Right ventricle myocardium superior (tissue), 1 donor: Measurements from ENCODE around the gene SRPRB. TPM values are rescaled to one million over a fixed set of nuclear protein-coding genes. Genes with fewer than 3 reads are reported as not detected.

ENCODE experiments used
- ATAC-seq: fragments of 200-7000 bp; cut with Tn5 transposase; one replicate; pipeline ENCODE4 v1.9.1; 2020; ENCODE audit warnings: mild to moderate bottlenecking; ENCODE audit not compliant: poor library complexity
- DNase-seq: peaks from one replicate; pipeline ENCODE4 v3.0.0-alpha.2; 2020
- intact Hi-C: fragments of 100-400 bp; cut with DNase I; formaldehyde crosslinking; loops from one replicate; pipeline ENCODE4 v1.11.2; 2022
- long read RNA-seq: library from polyadenylated mRNA; unstranded; transcript quantifications from one replicate; pipeline ENCODE4 v2.0.0, GENCODE V29; 2021
- total RNA-seq: library from RNA; stranded (reverse); fragmentation: NEBNext Ultra II Directional; extraction: Animal tissue kit (Norgen Biotek cat#: 25700); gene quantifications from one replicate; pipeline ENCODE4 v1.2.1, GENCODE V29; 2021
- donor health status: DM: no; HTN: yes; CAD: no; lungs with severe emphysema.

The SRPRB gene, protein sequence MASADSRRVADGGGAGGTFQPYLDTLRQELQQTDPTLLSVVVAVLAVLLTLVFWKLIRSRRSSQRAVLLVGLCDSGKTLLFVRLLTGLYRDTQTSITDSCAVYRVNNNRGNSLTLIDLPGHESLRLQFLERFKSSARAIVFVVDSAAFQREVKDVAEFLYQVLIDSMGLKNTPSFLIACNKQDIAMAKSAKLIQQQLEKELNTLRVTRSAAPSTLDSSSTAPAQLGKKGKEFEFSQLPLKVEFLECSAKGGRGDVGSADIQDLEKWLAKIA
- total RNA-seq: 26.4 TPM
- long read RNA-seq, partial matches to known transcripts: 58 of 58 reads
- long read RNA-seq, other reads (novel, unspliced or antisense): 0 of 58 reads

DNA sequence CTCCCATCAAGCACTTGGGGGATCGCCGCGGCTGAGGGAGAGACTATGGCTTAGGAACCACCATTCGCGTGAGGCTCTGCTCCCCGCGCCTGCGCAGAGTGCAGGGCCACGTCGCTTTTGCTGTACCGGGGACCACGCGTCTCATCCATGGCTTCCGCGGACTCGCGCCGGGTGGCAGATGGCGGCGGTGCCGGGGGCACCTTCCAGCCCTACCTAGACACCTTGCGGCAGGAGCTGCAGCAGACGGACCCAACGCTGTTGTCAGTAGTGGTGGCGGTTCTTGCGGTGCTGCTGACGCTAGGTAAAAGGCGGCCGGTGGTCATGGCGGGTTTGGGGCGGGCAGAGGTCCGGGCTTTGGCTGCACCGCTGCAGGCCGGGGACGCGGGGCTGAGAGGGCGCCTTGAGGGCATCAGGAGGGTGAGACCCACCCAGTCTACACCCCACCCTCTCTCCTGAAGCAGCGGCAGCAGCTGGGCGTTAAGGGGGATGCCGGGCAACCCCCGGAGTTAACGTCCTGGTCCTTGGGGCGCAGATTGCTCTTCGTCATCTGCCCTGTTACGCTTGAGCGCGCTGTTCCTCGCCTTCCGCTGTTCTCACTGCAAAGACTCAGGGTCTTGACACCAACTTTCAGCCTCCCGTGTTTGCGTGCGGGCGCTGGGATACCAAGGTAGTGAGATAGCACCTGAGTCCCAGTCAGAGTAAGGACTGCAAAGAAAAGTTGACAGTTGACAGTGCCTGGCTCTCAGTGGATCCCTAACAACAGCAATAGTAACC, at the start of gene SRPRB:
TSS of gene SRPRB (plus strand) at position 114 of the 774 bp plus-strand sequence. CDS start at position 148, 34 bp downstream.
- intact Hi-C loops: no loop called here
- ATAC-seq (peak; percentile 100), DNase-seq (peak; percentile 97)

DNA sequence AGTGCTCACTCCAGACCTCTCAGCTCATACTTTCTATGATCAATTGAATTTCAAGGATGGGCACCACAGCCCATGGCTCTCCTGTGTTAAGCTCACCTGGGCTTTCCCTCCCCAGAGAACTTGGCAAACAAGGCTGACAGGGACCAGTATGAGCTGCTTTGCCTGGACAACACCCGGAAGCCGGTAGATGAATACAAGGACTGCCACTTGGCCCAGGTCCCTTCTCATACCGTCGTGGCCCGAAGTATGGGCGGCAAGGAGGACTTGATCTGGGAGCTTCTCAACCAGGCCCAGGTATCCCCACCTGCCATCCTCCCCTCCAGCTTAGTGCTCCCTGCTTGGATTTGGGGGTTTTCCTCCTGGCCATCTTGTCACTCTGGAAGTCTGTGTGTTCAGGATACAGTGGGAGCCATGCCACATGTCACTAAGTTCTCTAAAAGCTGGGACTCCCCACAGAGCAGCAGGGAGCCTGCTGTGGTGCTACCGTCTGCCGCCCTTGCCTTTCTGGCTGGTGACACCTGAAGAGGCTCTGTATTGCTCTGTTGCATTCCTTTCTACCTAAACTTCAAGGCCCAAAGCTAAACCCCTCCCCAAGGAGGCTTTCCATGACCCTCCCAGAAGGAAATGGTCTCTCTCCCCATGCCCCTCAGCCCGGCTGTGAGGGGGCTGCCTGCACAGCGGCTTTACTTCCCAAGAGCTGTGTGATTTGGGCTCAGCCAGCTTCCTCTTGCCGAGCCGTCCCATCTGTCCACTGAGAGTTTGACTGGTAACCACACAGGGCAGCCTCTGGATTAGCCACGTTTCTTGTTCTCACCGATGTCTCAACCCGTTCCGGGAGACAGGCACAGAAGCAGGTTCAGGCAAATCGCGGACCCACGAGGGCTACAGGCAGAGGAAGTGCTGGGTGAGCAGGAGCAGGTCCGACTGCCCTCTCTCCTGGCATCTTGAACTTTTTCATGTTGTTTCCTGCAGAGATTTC, 48.6 kb upstream of the SRPRB start:
- ATAC-seq (no peak), DNase-seq (no peak)
- intact Hi-C loops: no loop called here

DNA sequence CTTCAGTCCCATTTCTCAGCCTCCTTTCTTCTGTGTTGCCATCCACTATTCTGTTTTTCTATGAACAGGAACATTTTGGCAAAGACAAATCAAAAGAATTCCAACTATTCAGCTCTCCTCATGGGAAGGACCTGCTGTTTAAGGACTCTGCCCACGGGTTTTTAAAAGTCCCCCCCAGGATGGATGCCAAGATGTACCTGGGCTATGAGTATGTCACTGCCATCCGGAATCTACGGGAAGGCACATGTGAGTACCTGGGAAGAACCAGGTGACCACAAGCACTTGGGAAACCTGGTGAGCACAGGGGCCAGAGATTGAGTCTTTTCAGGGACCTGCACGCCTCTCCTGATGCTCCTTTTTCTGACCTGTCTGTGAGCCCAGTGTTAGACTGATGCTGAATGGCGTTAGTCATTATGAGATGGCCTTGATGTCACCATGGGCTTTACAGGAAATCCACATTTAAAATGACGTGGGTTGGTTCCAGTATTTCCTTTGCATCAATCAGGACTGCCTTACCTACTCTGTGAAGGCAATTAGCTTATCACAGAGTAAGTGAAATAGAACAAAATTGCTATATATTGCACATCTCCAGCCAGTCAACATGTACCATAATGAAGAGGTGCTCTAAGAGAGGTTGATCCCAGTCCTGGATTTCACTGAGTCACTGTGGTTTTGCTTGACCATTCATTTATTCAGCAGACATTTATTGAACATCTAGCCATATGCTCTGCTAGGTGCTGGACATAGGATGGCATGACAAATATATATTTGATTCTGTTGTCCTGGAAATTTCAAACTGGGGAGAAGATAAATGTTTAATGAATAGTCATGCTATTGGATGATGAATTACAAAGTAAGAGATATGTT, 47.7 kb upstream of the SRPRB start:
- DNase-seq: no peak
- no peak for ATAC-seq
- intact Hi-C loops: no loop called here

DNA sequence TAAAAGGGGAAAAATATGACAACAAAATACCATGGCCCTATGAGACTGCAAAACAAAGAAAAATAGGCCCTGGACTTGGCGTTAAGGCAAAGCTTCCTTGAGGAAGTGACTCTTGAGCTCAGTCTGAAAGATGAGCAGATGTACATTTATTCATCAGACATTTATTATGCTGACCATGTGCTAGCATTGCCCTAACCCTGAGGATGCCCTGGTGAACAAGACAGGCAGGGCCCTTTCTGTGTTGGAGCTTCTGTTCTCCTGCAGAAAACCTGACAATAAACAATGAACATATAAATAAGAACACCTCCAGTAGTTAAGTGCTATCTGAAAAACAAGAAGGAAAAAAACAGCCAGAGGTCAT, 47.1 kb upstream of the SRPRB start:
- intact Hi-C loops: no loop called here
- DNase-seq: no peak
- no peak for ATAC-seq

DNA sequence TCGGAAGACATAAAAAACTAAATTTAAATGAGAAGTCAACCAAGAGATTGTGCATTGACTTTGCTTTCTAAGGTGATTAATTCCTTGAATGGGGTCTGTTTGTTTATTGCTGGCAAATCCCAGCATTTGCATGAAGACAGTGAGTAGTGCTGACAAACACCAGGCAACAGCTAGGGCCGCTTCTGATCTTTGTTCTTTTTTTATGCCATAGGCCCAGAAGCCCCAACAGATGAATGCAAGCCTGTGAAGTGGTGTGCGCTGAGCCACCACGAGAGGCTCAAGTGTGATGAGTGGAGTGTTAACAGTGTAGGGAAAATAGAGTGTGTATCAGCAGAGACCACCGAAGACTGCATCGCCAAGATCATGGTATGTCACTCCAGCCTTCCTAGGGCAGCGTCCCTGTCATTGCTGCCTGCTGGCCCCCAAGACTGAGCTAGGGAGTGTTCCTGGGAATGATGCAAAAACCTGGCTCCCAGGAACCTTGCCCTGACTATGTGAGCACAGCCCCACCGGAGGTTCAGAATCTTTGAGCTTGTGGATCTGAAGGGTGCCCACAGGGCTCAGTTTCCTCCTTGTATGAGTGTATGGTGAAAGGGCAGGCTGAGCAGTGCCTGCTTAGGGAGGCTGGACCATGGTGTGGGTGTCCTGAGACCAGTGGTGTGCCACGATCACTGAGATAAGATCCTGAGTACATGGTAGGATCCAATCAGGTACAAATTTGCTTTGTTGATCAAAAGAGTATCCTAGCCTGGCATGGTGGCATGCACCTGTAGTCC, 46.5 kb upstream of the SRPRB start:
- intact Hi-C loops: no loop called here
- ATAC-seq (no peak), DNase-seq (no peak)

DNA sequence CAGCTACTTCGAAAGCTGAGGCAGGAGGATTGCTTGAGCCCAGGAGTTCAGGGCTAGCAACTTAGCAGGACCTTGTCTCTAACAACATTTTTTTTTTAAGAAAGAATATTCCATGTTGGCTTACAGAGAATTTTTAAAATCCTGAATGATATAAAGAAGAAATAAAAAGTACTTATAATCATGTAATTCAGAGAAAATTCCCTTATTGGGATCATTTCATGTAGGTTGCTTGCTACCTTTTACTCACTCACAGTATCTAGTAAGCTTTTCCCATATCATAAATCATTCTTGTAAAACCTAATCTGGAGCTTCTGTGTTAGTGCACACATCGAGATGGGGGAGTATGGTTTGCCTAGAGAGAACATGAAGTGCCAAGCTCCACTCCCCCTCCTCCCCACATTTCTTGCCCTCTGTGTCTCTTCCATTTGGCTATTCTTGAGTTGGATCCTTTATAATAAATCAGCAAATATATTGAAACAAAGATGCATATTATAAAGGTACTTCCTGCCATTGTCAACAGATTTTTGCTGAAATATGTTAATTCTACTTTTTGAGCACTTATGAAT, 45.8 kb upstream of the SRPRB start:
- ATAC-seq (no peak), DNase-seq (no peak)
- intact Hi-C loops: no loop called here

DNA sequence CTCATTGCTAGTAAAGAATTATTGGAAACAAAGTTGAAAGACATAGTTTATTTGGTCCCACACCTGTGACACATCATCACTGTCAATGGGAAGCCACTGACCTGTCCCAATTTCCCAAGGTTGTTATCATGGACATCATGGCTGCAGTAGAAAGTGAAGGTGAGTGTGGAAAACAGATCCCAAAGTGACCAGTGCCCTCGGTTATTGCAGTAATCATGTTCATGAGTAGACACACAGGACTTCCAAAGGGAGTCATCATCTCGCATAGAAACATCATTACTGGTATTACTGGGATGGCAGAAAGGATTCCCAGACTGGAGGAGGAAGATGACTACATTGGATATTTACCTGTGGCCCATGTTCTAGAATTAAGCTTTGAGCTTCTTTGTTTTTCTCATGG, 44.7 kb upstream of the SRPRB start:
- ATAC-seq (no peak), DNase-seq (no peak)
- intact Hi-C loops: no loop called here

DNA sequence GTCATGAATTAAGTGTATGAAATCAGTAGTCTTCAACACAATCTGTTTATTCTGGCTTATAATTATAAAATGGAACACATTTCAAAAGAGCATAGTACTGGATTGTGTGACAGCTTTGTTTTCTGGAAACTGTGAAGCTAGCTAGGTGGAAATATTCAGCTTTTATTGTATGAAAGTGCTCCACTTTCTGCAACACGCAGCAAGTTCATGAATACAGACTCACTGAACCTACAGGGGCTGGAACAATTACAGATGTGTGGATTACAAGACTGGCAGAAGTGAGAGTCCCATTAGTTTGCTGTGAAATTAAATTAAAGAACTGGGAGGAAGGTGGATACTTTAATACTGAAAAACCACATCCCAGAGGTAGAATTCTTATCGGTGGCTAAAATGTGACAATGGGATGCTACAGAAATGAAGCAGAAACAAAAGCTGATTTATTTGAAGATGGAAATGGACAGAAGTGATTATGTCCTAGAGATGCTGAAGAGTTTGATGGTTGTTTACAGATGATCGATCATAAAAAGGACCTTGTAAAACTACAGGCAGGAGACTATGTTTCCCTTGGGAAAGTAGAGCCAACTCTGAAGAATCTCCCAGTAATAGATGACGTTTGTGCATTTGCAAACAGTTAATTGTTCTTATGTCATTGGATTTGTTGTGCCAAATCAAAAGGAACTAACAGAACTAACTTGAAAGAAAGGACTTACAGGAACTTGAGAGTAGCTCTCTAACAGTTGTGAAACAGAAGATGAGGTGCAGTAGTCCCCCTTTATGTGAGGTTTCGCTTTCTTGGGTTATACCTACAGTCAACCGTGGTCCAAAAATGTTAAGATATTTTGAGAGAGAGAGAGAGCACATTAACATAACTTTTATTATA, 43.8 kb upstream of the SRPRB start:
- intact Hi-C loops: no loop called here
- DNase-seq (no peak), ATAC-seq (no peak)

DNA sequence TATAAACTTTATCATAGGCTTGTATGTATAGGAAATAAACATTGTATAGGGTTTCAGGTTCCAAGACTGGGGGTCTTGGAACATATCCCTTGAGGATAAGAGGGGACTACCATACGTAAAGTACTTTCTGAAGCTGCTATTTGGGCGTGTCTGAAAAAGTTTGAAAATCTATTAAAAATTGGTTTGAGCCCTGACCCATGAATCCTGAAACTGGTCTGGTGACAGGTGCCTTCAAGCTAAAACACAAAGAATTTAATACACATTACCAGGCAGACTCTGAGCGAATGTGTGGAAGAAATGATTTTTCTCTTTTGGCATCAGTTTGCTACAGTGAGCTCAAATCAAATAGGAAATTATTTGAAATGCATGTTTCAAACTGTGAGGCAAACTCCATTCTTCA, 43.1 kb upstream of the SRPRB start:
- intact Hi-C loops: no loop called here

DNA sequence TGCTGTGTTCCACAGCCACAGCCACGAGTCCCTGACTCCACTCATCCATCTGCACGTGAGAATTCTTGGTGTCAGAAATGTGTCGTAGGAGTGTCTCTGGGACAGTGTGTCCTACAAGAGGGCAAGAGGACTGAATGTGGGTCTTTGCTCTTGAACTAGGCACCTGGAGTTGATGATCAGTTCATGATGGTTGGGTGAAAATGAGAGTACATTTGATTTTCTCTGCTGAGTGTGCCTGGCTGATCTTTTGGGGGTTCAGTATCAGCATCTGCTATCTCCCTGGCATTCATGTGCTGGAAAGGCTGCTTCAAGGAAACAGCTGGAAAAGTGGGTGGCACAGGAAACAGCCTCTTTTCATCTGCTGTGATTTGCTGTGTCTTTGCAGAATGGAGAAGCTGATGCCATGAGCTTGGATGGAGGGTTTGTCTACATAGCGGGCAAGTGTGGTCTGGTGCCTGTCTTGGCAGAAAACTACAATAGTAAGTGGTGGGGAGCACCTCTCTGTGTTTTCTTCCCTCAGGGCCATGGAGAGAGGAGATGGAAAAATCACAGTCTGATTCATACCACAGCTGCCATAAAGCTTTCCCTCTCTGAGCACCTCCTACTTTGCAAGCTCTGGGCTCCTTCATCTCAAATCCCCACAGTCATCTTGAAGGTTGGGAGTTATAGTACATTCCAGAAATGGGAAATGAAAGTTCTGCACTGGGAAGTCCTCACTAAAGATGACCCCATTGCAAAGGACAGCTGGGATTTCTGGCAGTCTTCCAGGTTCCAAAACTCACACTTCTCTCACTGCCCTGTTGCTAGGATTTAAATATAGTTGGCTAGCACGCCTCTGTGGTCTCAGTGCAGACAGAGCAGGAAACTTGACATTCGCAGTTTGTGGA, 41.6 kb upstream of the SRPRB start:
- intact Hi-C loops: no loop called here
- ATAC-seq (peak; percentile 79), DNase-seq (no peak)

More for the DNA sequence above, 43.1 kb upstream of the SRPRB start:
- no peak for DNase-seq
- ATAC-seq: no peak

DNA sequence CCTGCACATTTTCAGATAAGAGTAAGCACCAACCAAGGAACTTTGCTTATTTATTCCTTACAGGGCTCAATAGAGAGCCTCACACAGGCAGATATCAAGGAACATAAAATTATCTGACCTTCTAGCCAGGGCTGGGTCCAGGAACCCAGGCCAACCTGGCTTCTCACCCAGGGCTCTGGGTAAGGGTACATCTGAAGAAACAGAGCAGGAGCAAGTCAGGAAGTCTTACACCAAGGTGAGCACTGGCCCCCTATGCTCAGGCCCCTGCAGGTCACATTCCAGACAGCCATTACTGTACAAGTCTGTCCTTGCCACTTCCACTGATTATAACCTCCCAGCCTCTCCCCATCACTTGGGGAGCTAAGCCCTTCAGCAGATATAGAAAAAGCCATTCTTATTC, 40.4 kb upstream of the SRPRB start:
- ATAC-seq: no peak
- intact Hi-C loops: no loop called here
- DNase-seq: no peak

DNA sequence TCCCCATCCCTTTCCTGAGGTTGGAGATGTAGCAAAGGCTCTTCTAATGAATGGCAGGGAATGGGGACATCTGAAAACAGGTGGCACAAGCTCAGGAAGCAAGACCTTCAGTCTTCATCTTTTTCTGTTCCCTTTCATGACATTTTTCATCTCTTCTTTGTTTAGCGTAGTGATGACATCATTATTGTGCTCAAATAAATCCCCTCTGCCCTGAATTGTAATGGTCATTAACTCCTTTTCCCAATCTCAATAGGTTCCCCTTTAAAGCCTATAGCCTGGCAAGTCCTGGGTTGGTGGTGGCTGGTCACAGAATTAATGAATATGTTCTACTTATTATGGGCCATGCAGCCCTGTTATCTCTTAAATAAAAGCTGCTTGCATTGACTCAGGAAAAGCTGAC, 38.0 kb upstream of the SRPRB start:
- ATAC-seq: no peak
- no peak for DNase-seq
- intact Hi-C loops: no loop called here

DNA sequence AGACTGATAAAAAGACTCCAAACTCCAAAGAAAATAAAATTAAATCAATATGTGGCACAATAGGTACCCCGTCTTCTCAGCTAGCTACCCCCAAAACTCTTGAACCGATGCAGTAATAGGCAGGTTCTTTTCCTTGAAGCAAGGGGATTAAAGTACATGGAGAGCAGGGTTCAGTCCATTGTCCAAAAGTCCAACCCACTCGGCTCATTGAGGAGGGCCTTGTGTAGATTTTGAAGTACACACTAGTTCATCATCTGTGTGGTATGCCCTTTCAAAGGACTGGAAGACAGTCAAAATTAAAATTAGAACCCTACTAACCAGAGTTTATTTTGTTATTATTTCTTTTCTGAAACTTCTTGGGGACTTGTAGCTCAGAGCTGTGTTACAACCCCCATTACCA, 36.1 kb upstream of the SRPRB start:
- ATAC-seq (no peak), DNase-seq (no peak)
- intact Hi-C loops: no loop called here

DNA sequence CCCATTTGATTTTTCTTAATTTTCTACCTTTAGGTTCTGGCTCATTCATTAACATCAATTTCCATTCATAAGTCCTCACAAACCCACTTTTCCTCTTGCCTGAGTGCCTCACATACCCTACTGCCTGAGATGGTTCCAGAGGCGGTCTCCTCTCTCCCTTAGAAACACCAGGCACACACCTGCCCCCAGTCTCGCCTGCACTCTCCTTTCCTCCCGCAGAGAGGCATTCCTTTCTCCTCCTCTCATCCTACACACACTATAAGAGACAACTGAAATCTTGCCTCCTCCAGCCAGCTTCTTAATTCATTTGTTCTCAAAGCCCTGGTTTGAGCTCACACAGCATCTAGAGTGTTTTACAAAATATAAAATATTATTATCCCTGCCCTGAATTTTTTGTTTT, 31.9 kb upstream of the SRPRB start:
- ATAC-seq: no peak
- no peak for DNase-seq
- intact Hi-C loops: no loop called here

DNA sequence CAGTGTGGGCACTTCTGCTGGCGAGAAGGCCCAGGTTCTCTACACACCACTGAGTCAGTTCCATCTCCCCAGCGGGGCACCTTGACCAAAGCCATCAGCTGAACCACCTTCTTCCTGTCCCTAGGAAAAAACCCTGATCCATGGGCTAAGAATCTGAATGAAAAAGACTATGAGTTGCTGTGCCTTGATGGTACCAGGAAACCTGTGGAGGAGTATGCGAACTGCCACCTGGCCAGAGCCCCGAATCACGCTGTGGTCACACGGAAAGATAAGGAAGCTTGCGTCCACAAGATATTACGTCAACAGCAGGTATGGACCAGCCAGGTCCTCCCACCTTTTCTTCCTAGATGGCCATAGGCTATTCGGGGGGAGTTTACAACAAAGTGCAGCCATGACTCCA, 30.3 kb upstream of the SRPRB start:
- intact Hi-C loops: no loop called here
- DNase-seq (no peak), ATAC-seq (no peak)
